T-cell (primary cell): ENCODE data around the gene MPHOSPH6. TPM values are rescaled to one million over a fixed set of nuclear protein-coding genes. Genes with fewer than 3 reads are reported as not detected.

ENCODE experiments used
- ATAC-seq, 4 experiments: fragments of 200-7000 bp in 3 of 4; fragments of 150-1000 bp in 1 of 4; cut with Tn5 transposase; replicated peaks in 1 of 4; 1 replicate in 3 of 4; 2 replicates in 1 of 4; pipeline ENCODE4 v1.10.0; 2021; ENCODE audit warnings: moderate library complexity in 3 of 4, mild to moderate bottlenecking in 2 of 4, moderate number of reproducible peaks in 1 of 4
- CTCF ChIA-PET, 2 donors: fragments of 300-600 bp; sonication (Branson Sonifier 250); formaldehyde crosslinking; loops; one replicate each; lab custom pipeline; 2022; ENCODE audit warnings: antibody characterized with exemption in 2 of 2; lab: Charles Lee
- POLR2A ChIA-PET, 2 donors: fragments of 300-600 bp; sonication (Branson Sonifier 250); formaldehyde crosslinking; loops; one replicate each; lab custom pipeline; 2022; ENCODE audit warnings: antibody characterized with exemption in 2 of 2; lab: Charles Lee
- DNase-seq, 35 experiments: peaks; one replicate each; pipeline versions ENCODE4 v3.0.0 to v3.0.0-alpha.2; 2013 to 2023
- H3K27ac ChIP-seq: one replicate; pipeline ENCODE4 v1.5.1; 2013; ENCODE audit warnings: low read length
- H3K27me3 ChIP-seq, 2 experiments: replicated peaks in 1 of 2; 1 replicate in 1 of 2; 2 replicates in 1 of 2; pipeline versions ENCODE4 v1.6.1 to v1.7.0; 2013; ENCODE audit warnings: low read length in 1 of 2, mixed read lengths in 1 of 2; ENCODE audit not compliant: control insufficient read depth in 2 of 2, insufficient read depth in 2 of 2; ENCODE audit errors: extremely low read depth in 1 of 2
- H3K36me3 ChIP-seq, 2 donors: 1 replicate in 1 of 2; 2 replicates in 1 of 2; pipeline versions ENCODE4 v1.6.1 to v1.7.0; 2013; ENCODE audit warnings: low read length in 1 of 2; ENCODE audit not compliant: control insufficient read depth in 2 of 2, insufficient read depth in 1 of 2; ENCODE audit errors: extremely low read depth in 1 of 2
- H3K4me1 ChIP-seq, 2 experiments: 1 replicate in 1 of 2; 2 replicates in 1 of 2; pipeline versions ENCODE4 v1.6.1 to v1.7.0; 2013; ENCODE audit warnings: low read length in 2 of 2, mixed read lengths in 1 of 2; ENCODE audit not compliant: insufficient read depth in 2 of 2, control insufficient read depth in 1 of 2; ENCODE audit errors: extremely low read depth in 1 of 2
- H3K4me3 ChIP-seq, 2 donors: 1 replicate in 1 of 2; 2 replicates in 1 of 2; pipeline versions ENCODE4 v1.5.1 to v1.7.0; 2013; ENCODE audit warnings: mild to moderate bottlenecking in 2 of 2, low read length in 1 of 2, moderate library complexity in 1 of 2; ENCODE audit not compliant: control insufficient read depth in 1 of 2; ENCODE audit errors: extremely low read depth in 1 of 2
- H3K9me3 ChIP-seq: 2 replicates; pipeline ENCODE4 v1.7.0; 2013
- H3K27ac Mint-ChIP-seq, 2 donors: one replicate each; pipeline ENCODE4 v1.8.0; 2020 to 2021; ENCODE audit warnings: mild to moderate bottlenecking in 2 of 2, mixed read lengths in 2 of 2
- H3K27me3 Mint-ChIP-seq, 2 donors: one replicate each; pipeline ENCODE4 v1.8.0; 2021 to 2022; ENCODE audit warnings: mixed read lengths in 2 of 2
- H3K36me3 Mint-ChIP-seq: one replicate; pipeline ENCODE4 v1.8.0; 2021; ENCODE audit warnings: mixed read lengths
- H3K4me1 Mint-ChIP-seq, 3 donors: one replicate each; pipeline ENCODE4 v1.8.0; 2020 to 2022; ENCODE audit warnings: mixed read lengths in 3 of 3, mild to moderate bottlenecking in 1 of 3
- H3K4me3 Mint-ChIP-seq, 3 donors: one replicate each; pipeline ENCODE4 v1.8.0; 2020 to 2022; ENCODE audit warnings: mild to moderate bottlenecking in 3 of 3, mixed read lengths in 3 of 3, moderate library complexity in 3 of 3
- H3K9me3 Mint-ChIP-seq, 3 donors: one replicate each; pipeline ENCODE4 v1.8.0; 2020 to 2022; ENCODE audit warnings: mixed read lengths in 3 of 3
- WGBS: methylation state at CpG from one replicate; pipeline ENCODE4 v1.1.5; 2013; ENCODE audit warnings: missing lambda C conversion rate; ENCODE audit not compliant: insufficient coverage; 5-methylcytosine and 5-hydroxymethylcytosine counted together
- total RNA-seq, 35 experiments: library from RNA in 6 of 35; stranded (reverse) in 6 of 35; fragments of 120-200 nt in 1 of 35; gene quantifications; one replicate each; pipeline versions ENCODE4 v1.2.1 to v1.2.4 and lab custom pipeline; 2013 to 2026

Gene MPHOSPH6
- total RNA-seq, 5 donors from 2014 or later (not counting 1 experiment from before 2014, with no cell fraction given), result 12.0 to 28.9 (median 19.0) TPM

DNA sequence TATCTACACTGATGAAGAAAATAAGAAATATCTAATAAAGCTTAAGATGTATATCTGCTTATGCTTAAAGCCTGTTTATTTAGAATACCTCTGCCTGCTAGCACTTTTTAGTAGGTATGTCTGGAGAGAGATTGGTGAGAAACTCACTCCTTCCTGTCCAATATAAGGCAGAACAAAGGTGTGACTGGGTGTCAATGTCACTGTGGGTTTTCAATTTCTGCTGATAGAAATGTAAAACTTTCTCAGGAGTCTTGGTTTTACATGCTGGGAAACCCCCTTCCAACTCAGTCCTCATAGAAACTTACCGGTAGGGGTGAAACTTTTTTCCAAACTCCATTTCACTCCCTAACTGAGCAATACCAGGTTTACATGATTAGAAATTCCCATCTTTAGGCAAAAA, 17.8 kb upstream of the MPHOSPH6 start:
- Histone ChIP-seq H3K36me3 (no peaks in the 10 kb centered on the region), H3K4me1 (peaks cover 2 to 5% of the 10 kb centered on the region in 2 experiments), H3K27ac (no peak overlapping the region), H3K27me3 (no peaks in the 10 kb centered on the region), H3K9me3 (no peaks in the 10 kb centered on the region), H3K4me3 (no peak overlapping the region)
- Mint-ChIP-seq H3K4me1 (peaks cover 6% of the 10 kb centered on the region in 3 donors), H3K27ac (no peak overlapping the region), H3K9me3 (no peaks in the 10 kb centered on the region), H3K4me3 (no peak overlapping the region), H3K36me3 (no peaks in the 10 kb centered on the region), H3K27me3 (peaks cover 4 to 15% of the 10 kb centered on the region in 2 donors)
- no peak for DNase-seq
- no CpG with 5 or more reads among the region's 1 CpG for WGBS
- ATAC-seq, result peak in 1 of 4 experiments; percentile 34
- CTCF ChIA-PET, result no interaction called here
- POLR2A ChIA-PET, result no interaction called here

- no peaks in the 10 kb centered on the region for H3K9me3 Mint-ChIP-seq
- Histone ChIP-seq H3K36me3 (no peaks in the 10 kb centered on the region), H3K4me1 (no peaks in the 10 kb centered on the region), H3K9me3 (no peaks in the 10 kb centered on the region), H3K27ac (no peak overlapping the region), H3K4me3 (no peak overlapping the region), H3K27me3 (no peaks in the 10 kb centered on the region)
- no peak overlapping the region for H3K27ac Mint-ChIP-seq
- ChIA-PET CTCF (no interaction called here), POLR2A (no interaction called here)
- no peak for DNase-seq
- H3K27me3 Mint-ChIP-seq, result peaks cover 7 to 18% of the 10 kb centered on the region in 2 donors
- H3K36me3 Mint-ChIP-seq, result no peaks in the 10 kb centered on the region
- no peak overlapping the region for H3K4me3 Mint-ChIP-seq
- no peak for ATAC-seq
- H3K4me1 Mint-ChIP-seq, result no peaks in the 10 kb centered on the region
These were observed 15.0 kb upstream of the MPHOSPH6 start for GRCh38 chr16:82185012-82185411.

DNA sequence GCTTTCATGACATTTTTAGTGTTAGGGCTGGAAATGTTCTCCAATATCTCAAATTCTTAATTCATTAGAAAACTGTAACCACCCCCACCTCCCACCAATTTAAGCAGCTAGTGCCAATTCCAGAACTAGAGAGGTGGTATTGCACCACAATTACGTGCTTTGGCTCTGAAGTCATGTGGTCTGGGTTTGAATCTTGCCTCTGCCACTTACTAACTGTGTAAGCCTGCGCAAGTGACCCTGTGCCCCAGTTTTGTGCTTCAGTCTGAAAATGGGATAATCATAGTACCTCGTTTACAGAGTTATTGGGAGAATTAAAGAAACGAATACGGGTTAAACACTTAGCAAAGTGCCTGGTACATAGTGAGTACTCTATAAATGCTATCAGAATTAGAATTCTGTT, 14.2 kb upstream of the MPHOSPH6 start:
- no peak overlapping the region for H3K27ac ChIP-seq
- no peaks in the 10 kb centered on the region for H3K9me3 ChIP-seq
- ChIA-PET CTCF (no interaction called here), POLR2A (interaction anchor here in 1 of 2 donors (0.6 kb wide), 1 partner anchor 127 kb away, joined by 5 read pairs; no protein-coding TSS in a partner anchor)
- H3K4me1 ChIP-seq, result no peaks in the 10 kb centered on the region
- WGBS, result 70% methylated on average over 2 of the region's 5 CpGs
- no peak overlapping the region for H3K4me3 Mint-ChIP-seq
- H3K9me3 Mint-ChIP-seq, result no peaks in the 10 kb centered on the region
- ATAC-seq (no peak), DNase-seq (no peak)
- peaks cover 8 to 15% of the 10 kb centered on the region in 2 donors for H3K27me3 Mint-ChIP-seq
- H3K4me3 ChIP-seq, result no peak overlapping the region
- H3K27me3 ChIP-seq, result peaks cover 0 to under 1% of the 10 kb centered on the region in 2 experiments
- no peaks in the 10 kb centered on the region for H3K36me3 Mint-ChIP-seq
- no peaks in the 10 kb centered on the region for H3K36me3 ChIP-seq
- no peak overlapping the region for H3K27ac Mint-ChIP-seq
- H3K4me1 Mint-ChIP-seq, result no peaks in the 10 kb centered on the region

GRCh38 chr16:82183004-82183397, 13.0 kb upstream of the MPHOSPH6 start:
- no CpG with 5 or more reads among the region's 1 CpG for WGBS

DNA sequence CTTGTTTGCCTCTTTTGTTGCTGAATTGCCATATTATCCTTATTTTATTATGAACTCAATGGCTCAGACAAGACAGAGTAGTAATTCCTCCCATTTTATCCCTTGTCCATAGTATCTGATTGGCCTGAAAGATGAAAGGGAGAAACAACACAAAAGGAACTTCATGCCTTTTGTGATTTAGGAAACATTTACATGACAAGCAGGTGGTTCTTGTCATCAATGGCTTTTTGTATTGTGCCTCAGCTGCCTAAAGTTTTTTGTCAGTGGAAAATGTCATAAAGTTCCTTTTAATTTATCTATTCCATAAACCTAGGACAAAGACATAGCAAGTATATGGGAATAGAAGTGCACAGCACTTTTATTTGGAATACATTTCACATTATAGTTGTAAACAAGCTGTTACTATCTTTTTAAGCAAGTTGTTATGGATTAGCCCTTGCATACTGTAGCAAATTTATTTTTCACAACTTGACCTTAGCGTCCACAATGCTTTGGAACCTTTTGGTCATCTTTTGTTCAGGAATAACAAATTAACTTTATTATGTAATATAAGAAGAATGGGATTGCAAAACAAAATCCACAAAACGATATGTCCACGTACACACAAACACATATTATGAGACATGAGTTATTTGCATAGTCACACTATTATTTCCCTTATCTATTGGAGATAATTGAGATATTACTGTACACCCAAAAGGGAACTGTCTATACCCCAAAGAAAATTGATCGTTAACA, 12.4 kb upstream of the MPHOSPH6 start:
- peaks cover 0 to 5% of the 10 kb centered on the region in 2 experiments for H3K27me3 ChIP-seq
- POLR2A ChIA-PET, result no interaction called here
- peaks cover 15 to 20% of the 10 kb centered on the region in 2 donors for H3K27me3 Mint-ChIP-seq
- H3K4me3 Mint-ChIP-seq, result no peak overlapping the region
- ATAC-seq (no peak), DNase-seq (no peak)
- H3K9me3 Mint-ChIP-seq, result no peaks in the 10 kb centered on the region
- no peaks in the 10 kb centered on the region for H3K4me1 Mint-ChIP-seq
- H3K27ac Mint-ChIP-seq, result no peak overlapping the region
- no peaks in the 10 kb centered on the region for H3K36me3 Mint-ChIP-seq
- H3K9me3 ChIP-seq, result no peaks in the 10 kb centered on the region
- WGBS, result no CpG with 5 or more reads among the region's 4 CpGs
- H3K4me3 ChIP-seq, result no peak overlapping the region
- CTCF ChIA-PET, result no interaction called here
- H3K27ac ChIP-seq, result no peak overlapping the region
- H3K4me1 ChIP-seq, result no peaks in the 10 kb centered on the region
- no peaks in the 10 kb centered on the region for H3K36me3 ChIP-seq

More at GRCh38 chr16:82183004-82183397, 13.0 kb upstream of the MPHOSPH6 start:
- ATAC-seq (no peak), DNase-seq (no peak)
- Histone ChIP-seq H3K27ac (no peak overlapping the region), H3K36me3 (no peaks in the 10 kb centered on the region), H3K27me3 (peaks cover 0 to 3% of the 10 kb centered on the region in 2 experiments), H3K4me1 (no peaks in the 10 kb centered on the region), H3K9me3 (no peaks in the 10 kb centered on the region), H3K4me3 (no peak overlapping the region)
- Mint-ChIP-seq H3K9me3 (no peaks in the 10 kb centered on the region), H3K36me3 (no peaks in the 10 kb centered on the region), H3K27ac (no peak overlapping the region), H3K4me3 (no peak overlapping the region), H3K4me1 (no peaks in the 10 kb centered on the region), H3K27me3 (peaks cover 15 to 20% of the 10 kb centered on the region in 2 donors)
- POLR2A ChIA-PET, result no interaction called here
- CTCF ChIA-PET, result no interaction called here

DNA sequence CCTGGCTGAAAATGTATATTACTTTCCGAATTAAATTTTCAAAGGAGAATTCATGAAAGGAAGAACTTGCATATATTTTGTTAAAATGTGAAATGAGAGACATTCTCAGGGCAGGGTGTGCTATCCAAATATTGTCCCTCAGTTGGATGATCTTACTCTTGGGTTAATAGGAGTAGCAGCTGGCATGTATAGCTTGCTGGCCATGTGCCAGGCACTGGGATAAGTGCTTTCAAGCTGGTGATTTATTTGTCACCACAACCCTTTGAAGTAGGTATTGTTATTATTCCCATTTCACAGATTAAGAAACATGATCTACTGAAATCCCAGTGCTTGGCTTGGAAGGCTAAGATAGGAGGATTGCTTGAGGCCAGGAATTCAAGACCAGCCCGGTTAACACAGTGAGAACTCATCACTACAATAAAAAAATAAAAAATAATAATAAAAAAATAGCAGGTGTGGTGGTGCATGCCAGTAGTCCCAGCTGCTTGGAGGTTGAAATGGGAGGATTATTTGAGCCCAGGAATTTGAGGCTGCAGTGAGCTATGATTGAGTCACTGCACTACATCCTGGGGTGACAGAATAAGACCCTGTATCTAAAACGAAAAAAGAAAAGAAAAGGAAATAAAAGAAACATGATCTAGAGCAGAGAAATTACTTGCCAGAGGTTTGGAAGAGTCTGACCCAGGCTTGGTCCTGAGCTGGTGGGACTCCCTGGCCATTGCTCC, 11.6 kb upstream of the MPHOSPH6 start:
- H3K27ac ChIP-seq, result no peak overlapping the region
- no peaks in the 10 kb centered on the region for H3K4me1 ChIP-seq
- Mint-ChIP-seq H3K4me1 (no peaks in the 10 kb centered on the region), H3K27me3 (peaks cover 17 to 20% of the 10 kb centered on the region in 2 donors), H3K27ac (no peak overlapping the region), H3K4me3 (no peak overlapping the region), H3K9me3 (no peaks in the 10 kb centered on the region), H3K36me3 (no peaks in the 10 kb centered on the region)
- no peak for DNase-seq
- H3K27me3 ChIP-seq, result peaks cover 0 to 7% of the 10 kb centered on the region in 2 experiments
- POLR2A ChIA-PET, result no interaction called here
- no peaks in the 10 kb centered on the region for H3K9me3 ChIP-seq
- no peaks in the 10 kb centered on the region for H3K36me3 ChIP-seq
- no peak overlapping the region for H3K4me3 ChIP-seq
- CTCF ChIA-PET, result interaction anchor here in 1 of 2 donors (1.0 kb wide), 1 partner anchor 1215 kb away, joined by 5 read pairs; no protein-coding TSS in a partner anchor
- no peak for ATAC-seq
- WGBS, result 100% methylated on average over 1 of the region's 3 CpGs
